GM12878 (cell line): ENCODE results near the gene FBF1. TPM values are rescaled to one million over a fixed set of nuclear protein-coding genes. Genes with fewer than 3 reads are reported as not detected.

ENCODE experiments used
- ATAC-seq: fragments of 200-7000 bp; cut with Tn5 transposase; 3 replicates; pipeline ENCODE4 v1.9.1; 2020; ENCODE audit warnings: mild to moderate bottlenecking, moderate library complexity
- BruUV-seq: library from RNA; stranded (reverse); fragments of 400-500 nt; replicated peaks from 2 replicates; lab custom pipeline; 2021; lab: Mats Ljungman, UMichigan
- CTCF ChIA-PET: fragments of 300-600 bp; sonication (Branson Sonifier 250); formaldehyde crosslinking; extraction: SDS; loops from one replicate; lab custom pipeline; 2021; ENCODE audit warnings: inconsistent platforms; lab: Yijun Ruan, JAX
- POLR2A ChIA-PET: fragments of 350-600 bp; formaldehyde crosslinking; extraction: SDS; loops from one replicate; lab custom pipeline; 2021; ENCODE audit warnings: inconsistent platforms; lab: Charles Lee
- RAD21 ChIA-PET: fragments of 300-600 bp; sonication (Branson Sonifier 250); formaldehyde crosslinking; loops from one replicate; lab custom pipeline; 2023; ENCODE audit warnings: antibody characterized with exemption; ENCODE audit not compliant: unreplicated experiment; lab: Charles Lee
- SMC1A ChIA-PET: fragments of 300-600 bp; sonication (Branson Sonifier 250); formaldehyde crosslinking; loops from one replicate; lab custom pipeline; 2023; ENCODE audit not compliant: unreplicated experiment, uncharacterized antibody; lab: Charles Lee
- DNase-seq: peaks from one replicate; pipeline ENCODE4 v3.0.0-alpha.2; 2011; ENCODE audit warnings: low read depth, low spot score
- FAIRE-seq: peaks from 3 replicates; lab custom pipeline; 2011; peaks lifted over from hg19 to GRCh38; lab: Jason Lieb, UNC
- H2AFZ ChIP-seq: 2 replicates; pipeline ENCODE4 v1.6.0; 2011; ENCODE audit warnings: low read depth, low read length, control low read depth; ENCODE audit not compliant: control insufficient read depth
- H3K27ac ChIP-seq: 2 replicates; pipeline ENCODE4 v1.5.1; 2011; ENCODE audit warnings: control low read depth; ENCODE audit not compliant: control insufficient read depth, insufficient read depth
- H3K27me3 ChIP-seq, 2 experiments: replicated peaks in 1 of 2; 2 replicates each; pipeline versions ENCODE4 v1.6.0 to v1.6.1; 2011; ENCODE audit warnings: low read length in 1 of 2; ENCODE audit not compliant: control insufficient read depth in 2 of 2, insufficient read depth in 2 of 2
- H3K36me3 ChIP-seq, 2 experiments: 2 replicates each; pipeline ENCODE4 v1.5.1; 2011; ENCODE audit warnings: low read length in 1 of 2; ENCODE audit not compliant: control insufficient read depth in 2 of 2, insufficient read depth in 2 of 2
- H3K4me1 ChIP-seq: 2 replicates; pipeline ENCODE4 v1.6.1; 2011; ENCODE audit warnings: mild to moderate bottlenecking, low read length, moderate library complexity, mixed read lengths; ENCODE audit not compliant: control insufficient read depth, insufficient read depth
- H3K4me2 ChIP-seq: 2 replicates; pipeline ENCODE4 v1.6.0; 2011; ENCODE audit warnings: control low read depth; ENCODE audit not compliant: control insufficient read depth, insufficient read depth
- H3K4me3 ChIP-seq: fragments of 200-600 bp; sonication (generic); 2 replicates; pipeline ENCODE4 v1.5.1; 2016
- H3K79me2 ChIP-seq: 2 replicates; pipeline ENCODE4 v1.6.0; 2011; ENCODE audit warnings: low read length; ENCODE audit not compliant: control insufficient read depth, insufficient read depth
- H3K9ac ChIP-seq: 2 replicates; pipeline ENCODE4 v1.8.0; 2011; ENCODE audit warnings: low read length, control low read depth, mixed read lengths; ENCODE audit not compliant: control insufficient read depth, insufficient read depth
- H3K9me3 ChIP-seq: replicated peaks from 3 replicates; pipeline ENCODE4 v1.5.1; 2011; ENCODE audit warnings: mild to moderate bottlenecking, low read length; ENCODE audit not compliant: control insufficient read depth, insufficient read depth
- H4K20me1 ChIP-seq: 2 replicates; pipeline ENCODE4 v1.6.0; 2011; ENCODE audit not compliant: control insufficient read depth, insufficient read depth
- BHLHE40 ChIP-seq, 2 experiments: fragments of 450-650 bp in 1 of 2; IDR thresholded peaks; 2 replicates each; pipeline ENCODE4 v1.6.1; 2011 to 2017; ENCODE audit warnings: low read depth in 2 of 2, borderline replicate concordance in 1 of 2, improper control_type of control experiment in 1 of 2, low read length in 1 of 2, mild to moderate bottlenecking in 1 of 2
- CBX3 ChIP-seq: fragments of 200-600 bp; sonication (generic); IDR thresholded peaks from 2 replicates; pipeline ENCODE4 v1.6.1; 2016; ENCODE audit warnings: low read depth, borderline replicate concordance
- HDAC6 ChIP-seq: fragments of 200-600 bp; sonication (generic); IDR thresholded peaks from one replicate; pipeline ENCODE4 v1.8.0; 2017; ENCODE audit warnings: antibody characterized with exemption; ENCODE audit not compliant: unreplicated experiment
- IKZF1 ChIP-seq: fragments of 450-650 bp; conservative IDR thresholded peaks from 2 replicates; pipeline ENCODE4 v1.6.1; 2017; ENCODE audit warnings: antibody characterized with exemption, mild to moderate bottlenecking
- NR2C1 ChIP-seq: fragments of 450-650 bp; IDR thresholded peaks from 2 replicates; pipeline ENCODE4 v1.6.1; 2017; ENCODE audit warnings: antibody characterized with exemption, mild to moderate bottlenecking, moderate library complexity
- SREBF1 ChIP-seq: IDR thresholded peaks from 2 replicates; pipeline ENCODE4 v1.6.1; 2012; ENCODE audit warnings: mild to moderate bottlenecking, low read length
- SUPT20H ChIP-seq: IDR thresholded peaks from 2 replicates; pipeline ENCODE4 v1.6.1; 2011; ENCODE audit warnings: low read depth, mild to moderate bottlenecking, low read length, moderate library complexity, borderline replicate concordance; ENCODE audit not compliant: control insufficient read depth
- ZNF384 ChIP-seq: IDR thresholded peaks from 2 replicates; pipeline ENCODE4 v1.6.1; 2012; ENCODE audit warnings: low read depth, mild to moderate bottlenecking, low read length, improper control_type of control experiment, borderline replicate concordance
- WGBS: methylation state at CpG from one replicate; pipeline ENCODE4 v1.1.6; 2016; ENCODE audit warnings: low lambda C conversion rate; ENCODE audit not compliant: insufficient replicate concordance, insufficient coverage; ENCODE audit errors: missing lambda C conversion rate; 5-methylcytosine and 5-hydroxymethylcytosine counted together
- in situ Hi-C: fragments of 300-500 bp; cut with MboI; formaldehyde crosslinking; loops from 9 replicates; pipeline ENCODE4 v1.14.3; 2018; ENCODE audit warnings: mixed read lengths
- intact Hi-C: fragments of 100-400 bp; cut with micrococcal nuclease; formaldehyde crosslinking; loops from one replicate; pipeline ENCODE4 v1.14.2; 2022; ENCODE audit not compliant: unreplicated experiment
- polyA plus RNA-seq, 11 experiments: library from polyadenylated mRNA; depleted of rRNA in 4 of 11; unstranded in 6 of 11; stranded (reverse) in 5 of 11; fragments of >200 nt; fragmentation: Nextera tagmentation in 4 of 11; fragmentation: Illumina TruSeq in 1 of 11; extraction: Ambion mirVana in 4 of 11; extraction: Trizol in 1 of 11; gene quantifications; 1 replicate in 1 of 11; 2 replicates in 10 of 11; pipeline versions ENCODE4 v1.2.1 to v1.2.3, GENCODE V29; 2011 to 2016; ENCODE audit warnings: inconsistent platforms in 2 of 11, missing spikeins in 2 of 11, low read depth in 1 of 11
- total RNA-seq, 4 experiments: library from RNA; depleted of rRNA in 3 of 4; stranded (reverse); fragments of >200 nt in 3 of 4; fragmentation: Illumina TruSeq in 1 of 4; extraction: Trizol in 1 of 4; gene quantifications; 2 replicates each; pipeline versions ENCODE4 v1.2.1 to v1.2.3, GENCODE V29; 2013 to 2021
- TF ChIP-seq, protein P1 (sequence below): fragments of 450-650 bp; IDR thresholded peaks from 2 replicates; pipeline ENCODE4 v1.6.1; 2016; ENCODE audit warnings: mild to moderate bottlenecking
- TF ChIP-seq, protein P2 (sequence below): IDR thresholded peaks from 2 replicates; pipeline ENCODE4 v1.6.1; 2011; ENCODE audit warnings: borderline replicate concordance, low read depth, mild to moderate bottlenecking, moderate library complexity, mixed read lengths, low read length; ENCODE audit not compliant: insufficient read depth; ENCODE audit errors: extremely low read length
- TF ChIP-seq, protein P3 (sequence below): fragments of 450-650 bp; IDR thresholded peaks from 2 replicates; pipeline ENCODE4 v1.6.1; 2018; ENCODE audit warnings: mild to moderate bottlenecking, low read depth, moderate library complexity; ENCODE audit not compliant: partially characterized antibody

Gene FBF1
- total and polyA plus RNA-seq, 10 of the 15 experiments (the other 5 are each of a cell fraction or from before 2014, with no cell fraction given): 0.29 to 15.0 (median 7.0) TPM

DNA sequence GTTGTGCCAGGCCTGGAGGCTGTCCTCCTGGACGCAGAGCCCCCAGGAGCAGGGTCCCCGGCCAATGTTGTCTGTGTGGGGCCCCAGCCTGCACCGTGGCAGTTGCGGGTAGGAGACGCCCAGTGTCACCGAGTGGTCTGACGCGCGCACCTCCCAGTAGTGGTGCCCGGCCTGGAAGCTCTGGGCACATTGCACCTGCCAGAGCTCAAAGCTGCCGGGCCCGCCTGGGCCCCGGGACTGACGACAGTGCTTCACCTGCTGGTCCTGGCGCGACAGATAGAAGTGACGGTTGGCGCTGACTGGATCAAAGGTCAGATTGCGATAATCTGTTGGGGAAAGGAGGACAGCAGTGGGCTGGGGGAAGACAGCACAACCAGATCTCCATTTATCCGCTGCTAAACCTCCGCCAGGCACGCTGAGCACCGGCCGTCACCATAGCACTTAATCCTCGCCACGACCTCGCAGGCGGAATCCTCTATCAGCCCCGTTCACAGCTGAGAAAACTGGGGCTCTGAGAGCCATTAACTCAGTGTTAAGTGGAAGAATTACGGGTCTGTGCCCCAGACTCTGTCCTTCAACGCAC lies 49.7 kb downstream of the FBF1 start (continued):
- TF ChIP-seq, protein P1, sequence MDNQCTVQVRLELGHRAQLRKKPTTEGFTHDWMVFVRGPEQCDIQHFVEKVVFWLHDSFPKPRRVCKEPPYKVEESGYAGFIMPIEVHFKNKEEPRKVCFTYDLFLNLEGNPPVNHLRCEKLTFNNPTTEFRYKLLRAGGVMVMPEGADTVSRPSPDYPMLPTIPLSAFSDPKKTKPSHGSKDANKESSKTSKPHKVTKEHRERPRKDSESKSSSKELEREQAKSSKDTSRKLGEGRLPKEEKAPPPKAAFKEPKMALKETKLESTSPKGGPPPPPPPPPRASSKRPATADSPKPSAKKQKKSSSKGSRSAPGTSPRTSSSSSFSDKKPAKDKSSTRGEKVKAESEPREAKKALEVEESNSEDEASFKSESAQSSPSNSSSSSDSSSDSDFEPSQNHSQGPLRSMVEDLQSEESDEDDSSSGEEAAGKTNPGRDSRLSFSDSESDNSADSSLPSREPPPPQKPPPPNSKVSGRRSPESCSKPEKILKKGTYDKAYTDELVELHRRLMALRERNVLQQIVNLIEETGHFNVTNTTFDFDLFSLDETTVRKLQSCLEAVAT: no peak
- TF ChIP-seq CBX3 (no peak), IKZF1 (no peak), HDAC6 (no peak), SUPT20H (no peak), ZNF384 (no peak), NR2C1 (no peak)

DNA sequence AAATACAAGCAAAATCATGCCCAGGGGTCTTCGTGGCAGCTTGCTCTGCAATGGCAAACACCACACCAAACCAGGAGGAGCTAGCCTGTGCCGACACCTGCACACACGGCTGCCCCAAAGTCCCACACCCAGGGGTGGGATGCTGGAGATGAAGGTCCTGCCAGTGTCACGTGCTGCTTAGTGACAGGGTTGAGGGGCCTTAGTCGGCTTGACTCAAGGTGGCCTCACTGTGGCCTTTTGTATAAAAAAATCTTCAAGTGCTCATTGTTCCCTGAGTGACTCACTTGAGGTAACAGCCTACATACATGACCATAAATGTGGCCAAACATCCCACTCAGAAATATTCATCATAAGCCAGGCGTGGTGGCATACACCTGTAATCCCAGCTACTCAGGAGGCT lies 51.4 kb downstream of the FBF1 start:
- Histone ChIP-seq H4K20me1 (no peaks in the 10 kb centered on the region), H3K9ac (no peak overlapping the region), H3K27me3 (no peaks in the 10 kb centered on the region)
- TF ChIP-seq, protein P2, sequence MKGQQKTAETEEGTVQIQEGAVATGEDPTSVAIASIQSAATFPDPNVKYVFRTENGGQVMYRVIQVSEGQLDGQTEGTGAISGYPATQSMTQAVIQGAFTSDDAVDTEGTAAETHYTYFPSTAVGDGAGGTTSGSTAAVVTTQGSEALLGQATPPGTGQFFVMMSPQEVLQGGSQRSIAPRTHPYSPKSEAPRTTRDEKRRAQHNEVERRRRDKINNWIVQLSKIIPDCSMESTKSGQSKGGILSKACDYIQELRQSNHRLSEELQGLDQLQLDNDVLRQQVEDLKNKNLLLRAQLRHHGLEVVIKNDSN: peak; percentile 51
- TF ChIP-seq SREBF1 (no peak), BHLHE40 (IDR thresholded peaks at IDR 0.05; ENCODE audit: borderline replicate concordance in 1 of 2, low read depth in 2 of 2, low read length in 1 of 2) (0 out of 4 replicates have a peak, but pooled peaks of 1 of the 2 experiments have one; percentile 48)
- TF ChIP-seq, protein P3, sequence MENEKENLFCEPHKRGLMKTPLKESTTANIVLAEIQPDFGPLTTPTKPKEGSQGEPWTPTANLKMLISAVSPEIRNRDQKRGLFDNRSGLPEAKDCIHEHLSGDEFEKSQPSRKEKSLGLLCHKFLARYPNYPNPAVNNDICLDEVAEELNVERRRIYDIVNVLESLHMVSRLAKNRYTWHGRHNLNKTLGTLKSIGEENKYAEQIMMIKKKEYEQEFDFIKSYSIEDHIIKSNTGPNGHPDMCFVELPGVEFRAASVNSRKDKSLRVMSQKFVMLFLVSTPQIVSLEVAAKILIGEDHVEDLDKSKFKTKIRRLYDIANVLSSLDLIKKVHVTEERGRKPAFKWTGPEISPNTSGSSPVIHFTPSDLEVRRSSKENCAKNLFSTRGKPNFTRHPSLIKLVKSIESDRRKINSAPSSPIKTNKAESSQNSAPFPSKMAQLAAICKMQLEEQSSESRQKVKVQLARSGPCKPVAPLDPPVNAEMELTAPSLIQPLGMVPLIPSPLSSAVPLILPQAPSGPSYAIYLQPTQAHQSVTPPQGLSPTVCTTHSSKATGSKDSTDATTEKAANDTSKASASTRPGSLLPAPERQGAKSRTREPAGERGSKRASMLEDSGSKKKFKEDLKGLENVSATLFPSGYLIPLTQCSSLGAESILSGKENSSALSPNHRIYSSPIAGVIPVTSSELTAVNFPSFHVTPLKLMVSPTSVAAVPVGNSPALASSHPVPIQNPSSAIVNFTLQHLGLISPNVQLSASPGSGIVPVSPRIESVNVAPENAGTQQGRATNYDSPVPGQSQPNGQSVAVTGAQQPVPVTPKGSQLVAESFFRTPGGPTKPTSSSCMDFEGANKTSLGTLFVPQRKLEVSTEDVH: no peak
- TF ChIP-seq, all 136 proteins: peak for 2
- RAD21 ChIA-PET: interaction anchor here (1.2 kb wide), 1 partner anchor 33 kb away, joined by 4 read pairs; no protein-coding TSS in a partner anchor
- BruUV-seq: TSS peak; percentile 61
- WGBS: 87% methylated on average over 6 of the region's 6 CpGs
- Histone ChIP-seq H2AFZ (no peak overlapping the region), H3K9me3 (no peaks in the 10 kb centered on the region), H3K79me2 (no peaks in the 10 kb centered on the region; the same call in 1 of the 2 replicates), H3K4me2 (no peak overlapping the region), H3K4me3 (no peak overlapping the region), H3K36me3 (peaks cover 0 to 4% of the 10 kb centered on the region in 2 experiments; a peak in 3 of 4 replicates), H3K4me1 (no peaks in the 10 kb centered on the region), H3K27ac (no peak overlapping the region)
- in situ Hi-C loops (no loop called here), intact Hi-C loops (no loop called here)
- DNase-seq (no peak), FAIRE-seq (no peak), ATAC-seq (peak; percentile 44; the same call in 2 of the 3 replicates)
- CTCF ChIA-PET: interaction anchor here (1.6 to 2.2 kb wide), 2 partner anchors 10 to 289 kb away, joined by 4 read pairs; no protein-coding TSS in a partner anchor
- SMC1A ChIA-PET: interaction anchor here (1.8 kb wide), 1 partner anchor 14 kb away, joined by 6 read pairs; no protein-coding TSS in a partner anchor
- POLR2A ChIA-PET: interaction anchor here (0.7 kb wide), 1 partner anchor 147 kb away, joined by 5 read pairs; no protein-coding TSS in a partner anchor
